OCI-LY3 (cell line): ENCODE data around the gene RAPGEF3.

Experiments
- H2AFZ ChIP-seq: fragments of 200-600, 300-600 bp; shearing (Covaris generic); 2 replicates; pipeline ENCODE4 v1.6.0; 2014; ENCODE audit warnings: antibody characterized with exemption, low read depth, low read length
- H3K27ac ChIP-seq: fragments of 200-600, 300-600 bp; sonication (generic); 2 replicates; pipeline ENCODE4 v1.5.1; 2014; ENCODE audit warnings: mild to moderate bottlenecking, low read length, moderate library complexity, mixed read lengths
- H3K27me3 ChIP-seq: fragments of 200-600, 300-600 bp; sonication (generic); 2 replicates; pipeline ENCODE4 v1.6.1; 2014; ENCODE audit warnings: low read depth, low read length, mixed read lengths
- H3K36me3 ChIP-seq: fragments of 200-600, 300-600 bp; sonication (generic); replicated peaks from 2 replicates; pipeline ENCODE3; 2014; ENCODE audit warnings: low read depth, low read length, mixed read lengths
- H3K4me1 ChIP-seq: fragments of 300-600, 200-600 bp; sonication (generic); 2 replicates; pipeline ENCODE4 v1.6.1; 2014; ENCODE audit warnings: low read length, mixed read lengths
- H3K4me2 ChIP-seq: fragments of 200-600, 300-600 bp; sonication (generic); 2 replicates; pipeline ENCODE4 v1.6.1; 2014; ENCODE audit warnings: low read length, mixed read lengths
- H3K4me3 ChIP-seq: fragments of 300-600, 200-600 bp; sonication (generic); 2 replicates; pipeline ENCODE4 v1.5.1; 2014; ENCODE audit warnings: antibody characterized with exemption, mild to moderate bottlenecking, low read length, moderate library complexity
- H3K79me2 ChIP-seq: fragments of 300-600, 200-600 bp; shearing (Covaris generic); 2 replicates; pipeline ENCODE4 v1.6.1; 2014; ENCODE audit warnings: mild to moderate bottlenecking, low read length, mixed read lengths
- H3K9ac ChIP-seq: fragments of 300-600, 200-600 bp; shearing (Covaris generic); 2 replicates; pipeline ENCODE4 v1.6.0; 2014; ENCODE audit warnings: mild to moderate bottlenecking, low read length, moderate library complexity
- H3K9me3 ChIP-seq: fragments of 200-600, 300-600 bp; shearing (Covaris generic); 2 replicates; pipeline ENCODE4 v1.6.1; 2014; ENCODE audit warnings: low read length, mixed read lengths; ENCODE audit not compliant: insufficient read depth
- H4K20me1 ChIP-seq: fragments of 200-600, 300-600 bp; sonication (generic); 2 replicates; pipeline ENCODE4 v1.6.1; 2016; ENCODE audit warnings: low read length, mixed read lengths; ENCODE audit not compliant: insufficient read depth
- CTCF ChIP-seq: fragments of 200-600, 300-600 bp; sonication (generic); IDR thresholded peaks from 2 replicates; pipeline ENCODE4 v1.5.1; 2014; ENCODE audit warnings: antibody characterized with exemption, low read length, low read depth
- EZH2phosphoT487 ChIP-seq: fragments of 200-600 bp; shearing (Covaris generic); IDR thresholded peaks from 2 replicates; pipeline ENCODE4 v1.6.1; 2018; ENCODE audit warnings: antibody characterized with exemption, mixed run types, low read depth

RAPGEF3 gene

DNA sequence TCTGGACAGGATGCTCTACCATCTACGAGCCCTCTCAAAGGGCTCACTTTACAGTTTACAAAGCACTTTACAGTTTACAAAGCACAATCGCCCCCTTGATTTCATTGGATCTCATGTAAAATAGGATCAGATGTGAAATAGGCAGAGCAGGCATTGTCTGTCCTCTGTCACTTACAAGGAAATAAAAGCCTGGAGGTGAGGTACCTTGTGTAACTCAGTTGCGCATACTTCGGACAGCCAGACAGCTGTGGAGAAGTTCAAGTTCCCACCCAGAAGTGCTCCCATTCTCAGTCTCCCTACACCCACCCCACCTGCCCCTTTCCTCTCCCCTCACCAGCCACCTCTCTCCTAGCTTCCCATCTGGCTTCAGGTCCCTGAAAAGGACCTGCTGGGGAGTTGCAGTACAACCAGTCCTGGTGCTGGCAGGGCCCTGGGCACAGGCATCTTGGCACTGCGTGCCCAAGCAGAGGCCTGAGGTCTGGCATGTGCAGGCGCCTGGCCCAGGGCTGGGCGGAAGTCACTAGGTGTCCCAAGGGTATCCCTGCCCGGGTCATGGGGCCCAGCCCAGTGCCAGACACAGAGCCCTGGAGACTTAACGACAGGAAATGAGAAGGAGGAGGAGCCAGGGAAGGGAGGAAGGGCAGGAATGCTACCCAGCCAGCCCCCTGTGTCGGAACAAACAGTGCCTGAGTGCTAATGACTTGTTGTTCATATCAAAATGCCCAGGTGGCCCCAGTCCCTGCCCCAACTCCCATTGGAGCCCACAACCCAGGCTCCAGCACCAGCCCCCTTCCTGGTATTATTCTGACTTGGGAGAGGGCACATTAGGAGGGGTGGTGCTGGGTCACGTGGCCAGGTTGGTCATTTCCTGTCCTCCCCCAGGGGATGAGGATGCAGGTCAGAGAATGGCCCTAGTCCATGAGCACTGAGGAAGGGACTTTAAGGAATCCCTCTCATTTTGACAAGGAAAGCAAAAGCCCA lies 5.4 kb downstream of the RAPGEF3 start:
- Histone ChIP-seq H3K4me2 (peak overlapping the region; percentile 82), H3K79me2 (no peaks in the 10 kb centered on the region), H3K4me1 (peaks cover 64% of the 10 kb centered on the region), H3K27ac (peak overlapping the region; percentile 95; the same call in 1 of the 2 replicates), H4K20me1 (no peaks in the 10 kb centered on the region), H3K9me3 (no peaks in the 10 kb centered on the region), H3K27me3 (no peaks in the 10 kb centered on the region; the same call in 1 of the 2 replicates), H3K36me3 (no peaks in the 10 kb centered on the region), H3K4me3 (peak overlapping the region; percentile 14; the same call in 1 of the 2 replicates), H2AFZ (0 out of 2 replicates have a peak overlapping the region, but pooled peaks have one; percentile 17), H3K9ac (no peak overlapping the region; the same call in 1 of the 2 replicates)
- TF ChIP-seq EZH2phosphoT487 (no peak), CTCF (no peak)

- no peak overlapping the region for H3K4me3 ChIP-seq
- TF ChIP-seq CTCF, result no peak
- TF ChIP-seq EZH2phosphoT487, result no peak
Observed at GRCh38 chr12:47752552-47752951, 6.1 kb downstream of the RAPGEF3 start.

GRCh38 chr12:47752121-47752520 lies 6.6 kb downstream of the RAPGEF3 start:
- Histone ChIP-seq H3K79me2 (no peaks in the 10 kb centered on the region), H2AFZ (no peak overlapping the region), H3K36me3 (no peaks in the 10 kb centered on the region), H3K4me1 (peaks cover 60% of the 10 kb centered on the region), H3K27me3 (no peaks in the 10 kb centered on the region; the same call in 1 of the 2 replicates), H3K4me3 (no peak overlapping the region), H4K20me1 (no peaks in the 10 kb centered on the region), H3K9ac (no peak overlapping the region), H3K4me2 (no peak overlapping the region), H3K9me3 (no peaks in the 10 kb centered on the region), H3K27ac (no peak overlapping the region)
- TF ChIP-seq CTCF (no peak), EZH2phosphoT487 (no peak)

More at GRCh38 chr12:47752552-47752951, 6.1 kb downstream of the RAPGEF3 start:
- Histone ChIP-seq H3K27me3 (no peaks in the 10 kb centered on the region; the same call in 1 of the 2 replicates), H3K27ac (no peak overlapping the region), H2AFZ (no peak overlapping the region), H3K79me2 (no peaks in the 10 kb centered on the region), H4K20me1 (no peaks in the 10 kb centered on the region), H3K9me3 (no peaks in the 10 kb centered on the region), H3K4me1 (peaks cover 60% of the 10 kb centered on the region), H3K36me3 (no peaks in the 10 kb centered on the region), H3K9ac (no peak overlapping the region), H3K4me2 (no peak overlapping the region)

DNA sequence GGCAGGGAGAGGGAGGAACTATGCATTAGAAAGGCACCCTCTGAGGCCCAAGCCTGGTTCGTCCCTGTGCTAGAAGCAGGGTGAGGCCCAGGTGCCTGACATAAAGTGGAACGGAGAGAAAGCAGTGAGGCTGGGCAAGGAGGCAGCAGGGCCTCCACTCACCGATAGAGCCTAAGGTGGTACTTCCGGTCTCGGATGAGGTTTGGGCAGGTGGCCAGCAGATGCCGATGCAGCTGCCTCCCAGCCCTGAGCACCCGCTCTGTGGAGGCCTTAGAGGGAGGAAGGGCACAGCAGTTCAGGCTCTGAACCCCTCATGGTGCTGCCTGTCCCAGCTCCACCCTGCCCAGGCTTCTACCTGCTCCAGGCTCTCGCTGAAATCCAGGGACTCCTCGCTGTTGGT lies 7.1 kb downstream of the RAPGEF3 start:
- H3K9me3 ChIP-seq, result no peaks in the 10 kb centered on the region
- H2AFZ ChIP-seq, result no peak overlapping the region
- H3K4me2 ChIP-seq, result peak overlapping the region; percentile 27
- H3K9ac ChIP-seq, result no peak overlapping the region
- no peaks in the 10 kb centered on the region for H3K36me3 ChIP-seq
- peak overlapping the region; percentile 12 for H3K27ac ChIP-seq
- TF ChIP-seq CTCF (no peak), EZH2phosphoT487 (no peak)
- no peaks in the 10 kb centered on the region for H3K79me2 ChIP-seq
- H3K27me3 ChIP-seq, result peaks cover under 1% of the 10 kb centered on the region; the same call in 1 of the 2 replicates
- H4K20me1 ChIP-seq, result no peaks in the 10 kb centered on the region
- no peak overlapping the region for H3K4me3 ChIP-seq
- H3K4me1 ChIP-seq, result peaks cover 63% of the 10 kb centered on the region
